AG04450 (cell line): ENCODE measurements around the gene P4HA2. TPM values are rescaled to one million over a fixed set of nuclear protein-coding genes. Genes with fewer than 3 reads are reported as not detected.

Experiments used
- CTCF ChIA-PET: fragments of 300-600, 350-600 bp; formaldehyde crosslinking; extraction: SDS; loops from one replicate; lab custom pipeline; 2022; ENCODE audit warnings: antibody characterized with exemption, inconsistent platforms; lab: Charles Lee
- POLR2A ChIA-PET: fragments of 350-600 bp; formaldehyde crosslinking; extraction: SDS; loops from one replicate; lab custom pipeline; 2021; ENCODE audit warnings: antibody characterized with exemption, inconsistent platforms; lab: Yijun Ruan, JAX
- DNase-seq: peaks from one replicate; pipeline ENCODE4 v3.0.0-alpha.2; 2011; ENCODE audit warnings: low read depth, low spot score
- H3K27ac ChIP-seq: one replicate; pipeline ENCODE4 v1.5.1; 2012; ENCODE audit warnings: low read depth, low read length, control low read depth
- H3K27me3 ChIP-seq: one replicate; pipeline ENCODE4 v1.6.0; 2012; ENCODE audit warnings: low read length; ENCODE audit not compliant: control insufficient read depth, insufficient read depth
- H3K4me3 ChIP-seq: 2 replicates; pipeline ENCODE4 v1.5.1; 2011; ENCODE audit warnings: mild to moderate bottlenecking, low read depth, low read length, control low read depth
- H3K9me3 ChIP-seq: 2 replicates; pipeline ENCODE4 v1.5.1; 2012; ENCODE audit warnings: low read length; ENCODE audit not compliant: control insufficient read depth, insufficient read depth
- polyA plus RNA-seq: library from polyadenylated mRNA; depleted of rRNA; stranded (reverse); fragments of >200 nt; gene quantifications from 2 replicates; pipeline ENCODE4 v1.2.3, GENCODE V29; 2011
- TF ChIP-seq, protein P1 (sequence below): IDR thresholded peaks from 2 replicates; pipeline ENCODE4 v1.5.1; 2011; ENCODE audit warnings: low read depth, low read length, control low read depth, inconsistent platforms

The P4HA2 gene
- polyA plus RNA-seq, 1 experiment: 178 TPM

DNA sequence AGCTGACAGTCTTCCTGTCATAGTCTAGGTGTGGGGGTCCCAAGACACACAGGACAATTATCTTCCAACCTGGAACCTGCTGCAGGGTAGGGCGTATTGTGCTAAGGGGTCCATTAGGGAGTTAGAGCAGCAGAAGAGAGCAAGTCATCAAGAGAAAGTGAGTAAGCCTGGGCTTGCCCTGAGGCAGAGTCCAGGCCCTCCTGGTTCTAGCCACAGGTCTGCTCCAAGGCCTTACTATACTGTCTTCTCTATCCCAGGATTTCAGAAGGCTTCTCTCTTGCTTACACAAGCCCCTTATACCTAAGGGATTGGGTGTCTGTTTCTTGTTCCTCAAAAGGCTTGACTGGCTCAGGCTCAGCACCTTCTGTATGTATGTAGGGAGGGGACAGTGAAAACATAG lies 7.7 kb downstream of the P4HA2 start:
- ChIA-PET POLR2A (no interaction called here), CTCF (interaction anchor here (10.1 kb wide), 1 partner anchor 18 kb away, joined by 84 read pairs; no protein-coding TSS in a partner anchor)
- TF ChIP-seq, protein P1, sequence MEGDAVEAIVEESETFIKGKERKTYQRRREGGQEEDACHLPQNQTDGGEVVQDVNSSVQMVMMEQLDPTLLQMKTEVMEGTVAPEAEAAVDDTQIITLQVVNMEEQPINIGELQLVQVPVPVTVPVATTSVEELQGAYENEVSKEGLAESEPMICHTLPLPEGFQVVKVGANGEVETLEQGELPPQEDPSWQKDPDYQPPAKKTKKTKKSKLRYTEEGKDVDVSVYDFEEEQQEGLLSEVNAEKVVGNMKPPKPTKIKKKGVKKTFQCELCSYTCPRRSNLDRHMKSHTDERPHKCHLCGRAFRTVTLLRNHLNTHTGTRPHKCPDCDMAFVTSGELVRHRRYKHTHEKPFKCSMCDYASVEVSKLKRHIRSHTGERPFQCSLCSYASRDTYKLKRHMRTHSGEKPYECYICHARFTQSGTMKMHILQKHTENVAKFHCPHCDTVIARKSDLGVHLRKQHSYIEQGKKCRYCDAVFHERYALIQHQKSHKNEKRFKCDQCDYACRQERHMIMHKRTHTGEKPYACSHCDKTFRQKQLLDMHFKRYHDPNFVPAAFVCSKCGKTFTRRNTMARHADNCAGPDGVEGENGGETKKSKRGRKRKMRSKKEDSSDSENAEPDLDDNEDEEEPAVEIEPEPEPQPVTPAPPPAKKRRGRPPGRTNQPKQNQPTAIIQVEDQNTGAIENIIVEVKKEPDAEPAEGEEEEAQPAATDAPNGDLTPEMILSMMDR: no peak
- H3K27ac ChIP-seq: no peak overlapping the region
- H3K27me3 ChIP-seq: no peaks in the 10 kb centered on the region
- no peak overlapping the region for H3K4me3 ChIP-seq
- no peak for DNase-seq
- H3K9me3 ChIP-seq: no peaks in the 10 kb centered on the region

DNA sequence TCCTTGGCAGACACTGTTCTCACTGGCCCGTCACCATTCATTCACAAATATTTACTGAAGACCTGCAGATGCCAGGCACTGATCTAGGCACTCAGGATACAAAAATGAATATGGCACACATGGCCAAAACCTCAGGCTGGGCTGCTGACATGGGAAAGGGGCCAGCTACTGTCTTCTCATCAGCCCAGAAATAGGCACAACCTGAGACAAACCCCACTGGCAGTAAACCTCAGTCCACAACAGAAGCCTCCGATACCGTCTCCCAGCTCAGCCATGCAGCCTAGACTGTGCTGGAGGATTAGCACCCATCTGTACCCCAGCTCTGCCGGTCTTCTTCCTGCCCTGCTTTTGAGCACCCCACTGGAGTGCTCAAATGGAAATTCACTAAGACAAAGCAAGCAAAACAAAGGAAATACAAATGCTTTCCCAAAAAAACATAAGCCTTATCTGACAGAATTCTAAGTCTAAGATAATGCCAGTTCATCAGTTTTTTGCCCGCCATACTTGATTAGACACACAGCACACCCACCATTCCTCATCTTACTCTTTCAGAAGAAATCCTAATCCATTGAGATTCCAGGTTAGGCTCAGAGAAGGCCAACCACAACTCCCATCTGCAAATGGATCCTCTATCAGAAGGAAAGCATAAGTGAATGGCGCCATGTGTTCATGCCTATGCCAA lies 8.2 kb downstream of the P4HA2 start:
- no peak overlapping the region for H3K27ac ChIP-seq
- H3K9me3 ChIP-seq: no peaks in the 10 kb centered on the region
- POLR2A ChIA-PET: no interaction called here
- DNase-seq: no peak
- no peaks in the 10 kb centered on the region for H3K27me3 ChIP-seq
- no peak overlapping the region for H3K4me3 ChIP-seq
- TF ChIP-seq, protein P1: no peak
- CTCF ChIA-PET: interaction anchor here (10.1 kb wide), 1 partner anchor 19 kb away, joined by 84 read pairs; no protein-coding TSS in a partner anchor

DNA sequence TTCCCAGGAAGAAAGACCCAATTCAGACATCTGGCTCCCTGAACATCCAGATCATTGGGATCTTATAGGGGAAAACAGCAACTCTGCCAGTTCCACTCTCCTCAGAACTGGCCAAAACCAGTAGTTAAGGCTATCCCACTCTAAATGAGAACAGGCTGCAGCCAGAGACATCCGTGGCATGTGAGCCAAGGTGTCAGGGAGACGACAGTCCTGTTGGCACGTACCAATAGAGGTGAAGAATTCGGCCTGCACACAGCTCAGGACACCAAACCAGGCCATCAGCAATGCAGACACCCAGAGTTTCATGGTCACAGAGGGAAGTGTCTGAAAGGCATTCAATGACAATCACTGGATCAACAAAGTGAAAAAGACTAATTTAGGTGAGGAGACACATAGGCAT lies 9.3 kb downstream of the P4HA2 start:
- Histone ChIP-seq H3K27ac (no peak overlapping the region), H3K9me3 (no peaks in the 10 kb centered on the region), H3K4me3 (no peak overlapping the region), H3K27me3 (no peaks in the 10 kb centered on the region)
- TF ChIP-seq, protein P1: no peak
- DNase-seq: no peak
- POLR2A ChIA-PET: no interaction called here
- CTCF ChIA-PET: interaction anchor here (0.7 kb wide), 1 partner anchor 28 kb away, joined by 3 read pairs; no protein-coding TSS in a partner anchor

DNA sequence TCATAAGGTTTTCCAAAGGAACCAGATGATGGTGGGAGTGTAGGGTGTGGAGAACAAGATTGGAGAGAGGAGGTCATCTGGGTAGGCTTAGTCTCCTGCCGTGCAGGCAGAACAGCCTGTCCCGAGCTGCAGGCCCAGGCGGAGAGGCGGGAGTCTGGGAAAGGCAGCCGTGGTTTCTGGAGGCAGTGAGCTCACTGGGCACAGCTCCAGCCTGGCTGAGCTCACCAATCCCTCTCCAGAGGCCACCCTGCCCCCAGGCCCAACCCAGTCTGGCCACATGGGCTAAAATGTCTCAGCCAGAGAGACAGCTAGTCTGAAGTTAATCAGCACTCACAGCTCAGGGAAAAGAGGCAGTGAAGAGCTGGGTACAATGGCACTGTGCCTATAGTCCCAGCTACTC lies 12.3 kb downstream of the P4HA2 start:
- Histone ChIP-seq H3K4me3 (no peak overlapping the region), H3K27me3 (no peaks in the 10 kb centered on the region), H3K9me3 (no peaks in the 10 kb centered on the region), H3K27ac (peak overlapping the region; percentile 57)
- TF ChIP-seq, protein P1: no peak
- CTCF ChIA-PET: interaction anchor here (0.7 to 2.9 kb wide), 5 partner anchors 8 to 144 kb away, joined by 3 to 17 read pairs (median 4); partner anchors contain the start of gene P4HA2
- DNase-seq: peak; percentile 88
- POLR2A ChIA-PET: interaction anchor here (1.0 to 1.3 kb wide), 5 partner anchors 10 to 79 kb away, joined by 3 to 7 read pairs (median 4); partner anchors contain the start of genes P4HA2 and SLC22A4

DNA sequence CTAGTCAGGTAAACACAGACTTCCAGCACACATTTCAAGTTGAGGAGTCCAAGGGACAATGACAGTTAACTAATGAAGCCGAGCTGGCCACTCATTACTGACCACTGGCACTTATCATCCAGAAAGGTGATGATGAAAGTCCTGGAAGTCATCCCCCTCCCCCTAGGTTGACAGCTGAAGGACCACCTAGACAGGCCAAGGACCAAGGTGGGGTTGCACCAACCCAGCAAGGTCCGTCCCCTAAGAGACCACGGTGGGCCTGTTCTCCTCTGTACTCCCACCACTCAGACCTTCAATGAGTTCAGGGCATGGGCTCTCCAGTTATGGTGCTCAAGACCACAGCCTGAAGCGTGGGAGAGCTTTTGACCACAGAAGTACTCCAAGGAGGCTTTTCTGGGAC lies 13.2 kb downstream of the P4HA2 start:
- CTCF ChIA-PET: interaction anchor here (1.4 to 2.9 kb wide), 3 partner anchors 9 to 24 kb away, joined by 3 to 17 read pairs (median 16); no protein-coding TSS in a partner anchor
- TF ChIP-seq, protein P1: no peak
- Histone ChIP-seq H3K27me3 (no peaks in the 10 kb centered on the region), H3K4me3 (no peak overlapping the region), H3K9me3 (no peaks in the 10 kb centered on the region), H3K27ac (peak overlapping the region; percentile 57)
- DNase-seq: no peak
- POLR2A ChIA-PET: no interaction called here
